Neural cell (in vitro differentiated cells): ENCODE measurements around the gene PFKP.

Experiments used
- EP300 ChIP-seq: fragments of 450-650 bp; conservative IDR thresholded peaks from 2 replicates; pipeline ENCODE4 v1.6.1; 2014; ENCODE audit warnings: antibody characterized with exemption, mild to moderate bottlenecking, moderate library complexity; ENCODE audit not compliant: poor library complexity, severe bottlenecking
- EZH2 ChIP-seq: fragments of 200-600, 300-800 bp; shearing (Covaris generic), sonication (generic); IDR thresholded peaks from 2 replicates; pipeline ENCODE4 v1.6.1; 2014; ENCODE audit warnings: antibody characterized with exemption, low read length, borderline replicate concordance, mild to moderate bottlenecking; ENCODE audit not compliant: insufficient read depth, poor library complexity, severe bottlenecking
- MXI1 ChIP-seq: fragments of 450-650 bp; conservative IDR thresholded peaks from 2 replicates; pipeline ENCODE4 v1.6.1; 2014; ENCODE audit warnings: antibody characterized with exemption, mild to moderate bottlenecking; ENCODE audit not compliant: poor library complexity, severe bottlenecking
- POLR2AphosphoS5 ChIP-seq: IDR thresholded peaks from 2 replicates; pipeline ENCODE4 v1.6.1; 2012
- RAD21 ChIP-seq: fragments of 450-650 bp; conservative IDR thresholded peaks from 2 replicates; pipeline ENCODE4 v1.6.1; 2014; ENCODE audit warnings: antibody characterized with exemption, mild to moderate bottlenecking, moderate library complexity
- SMC3 ChIP-seq: fragments of 450-650 bp; conservative IDR thresholded peaks from 2 replicates; pipeline ENCODE4 v1.6.1; 2014; ENCODE audit warnings: antibody characterized with exemption, mild to moderate bottlenecking, moderate library complexity; ENCODE audit not compliant: poor library complexity
- TF ChIP-seq, protein P1 (sequence below): fragments of 450-650 bp; IDR thresholded peaks from 2 replicates; pipeline ENCODE4 v1.5.1; 2014; ENCODE audit warnings: antibody characterized with exemption, mild to moderate bottlenecking, moderate library complexity; ENCODE audit not compliant: poor library complexity, severe bottlenecking

DNA sequence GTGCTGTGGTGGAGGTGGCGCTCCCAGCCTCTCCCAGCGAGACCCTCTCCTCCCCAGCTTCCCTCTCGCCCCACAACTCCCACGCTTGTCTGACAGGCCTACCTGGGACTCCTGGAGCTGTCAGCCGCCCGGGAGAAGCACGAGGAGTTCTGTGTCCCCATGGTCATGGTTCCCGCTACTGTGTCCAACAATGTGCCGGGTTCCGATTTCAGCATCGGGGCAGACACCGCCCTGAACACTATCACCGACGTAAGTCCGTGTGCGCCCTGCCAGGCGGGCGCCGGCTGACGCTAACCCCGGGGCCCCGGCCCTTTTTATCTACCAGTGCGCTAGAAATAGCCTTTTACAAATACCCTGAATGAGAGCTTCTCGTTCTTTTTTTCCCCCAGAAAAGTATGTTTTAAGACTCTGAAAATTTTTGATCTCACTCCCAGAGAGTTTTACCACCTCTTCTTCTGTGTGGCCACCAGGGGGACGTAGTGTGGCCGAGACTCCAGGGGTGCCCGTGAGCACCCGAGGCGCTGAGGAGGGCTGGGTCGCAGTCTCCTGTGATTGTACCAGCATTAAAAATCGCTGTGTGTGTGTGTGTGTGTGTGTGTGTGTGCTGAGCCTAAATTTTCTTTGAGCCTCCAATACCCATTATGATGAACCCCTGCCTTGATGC lies 52.6 kb downstream of the PFKP start:
- TF ChIP-seq, protein P1, sequence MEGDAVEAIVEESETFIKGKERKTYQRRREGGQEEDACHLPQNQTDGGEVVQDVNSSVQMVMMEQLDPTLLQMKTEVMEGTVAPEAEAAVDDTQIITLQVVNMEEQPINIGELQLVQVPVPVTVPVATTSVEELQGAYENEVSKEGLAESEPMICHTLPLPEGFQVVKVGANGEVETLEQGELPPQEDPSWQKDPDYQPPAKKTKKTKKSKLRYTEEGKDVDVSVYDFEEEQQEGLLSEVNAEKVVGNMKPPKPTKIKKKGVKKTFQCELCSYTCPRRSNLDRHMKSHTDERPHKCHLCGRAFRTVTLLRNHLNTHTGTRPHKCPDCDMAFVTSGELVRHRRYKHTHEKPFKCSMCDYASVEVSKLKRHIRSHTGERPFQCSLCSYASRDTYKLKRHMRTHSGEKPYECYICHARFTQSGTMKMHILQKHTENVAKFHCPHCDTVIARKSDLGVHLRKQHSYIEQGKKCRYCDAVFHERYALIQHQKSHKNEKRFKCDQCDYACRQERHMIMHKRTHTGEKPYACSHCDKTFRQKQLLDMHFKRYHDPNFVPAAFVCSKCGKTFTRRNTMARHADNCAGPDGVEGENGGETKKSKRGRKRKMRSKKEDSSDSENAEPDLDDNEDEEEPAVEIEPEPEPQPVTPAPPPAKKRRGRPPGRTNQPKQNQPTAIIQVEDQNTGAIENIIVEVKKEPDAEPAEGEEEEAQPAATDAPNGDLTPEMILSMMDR = no peak
- TF ChIP-seq EP300 = no peak
- TF ChIP-seq EZH2 = no peak
- no peak for TF ChIP-seq POLR2AphosphoS5
- TF ChIP-seq RAD21 = no peak
- no peak for TF ChIP-seq SMC3
- no peak for TF ChIP-seq MXI1
